ENCODE data around the gene NAE1.

NAE1 gene

DNA sequence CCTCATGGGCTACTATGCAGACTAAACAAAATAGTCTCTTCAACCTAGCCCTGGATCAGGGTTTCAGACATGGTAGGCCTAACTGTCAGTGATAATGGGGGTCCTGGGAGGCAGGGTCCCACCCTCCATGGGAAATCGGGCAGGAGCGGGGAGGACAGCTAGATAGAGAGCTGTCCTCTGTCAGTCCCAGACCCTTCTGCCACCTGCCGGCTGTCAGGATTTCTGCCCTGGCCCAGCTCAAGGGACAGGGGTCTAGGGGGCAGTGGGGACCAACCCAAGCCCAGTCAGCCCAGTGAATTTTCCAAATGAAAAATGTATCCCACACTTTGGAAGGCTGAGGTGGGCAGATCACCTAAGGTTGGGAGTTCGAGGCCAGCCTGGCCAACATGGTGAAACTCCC, 18.8 kb upstream of the NAE1 start:
- no peak overlapping the region for H3K4me3 ChIP-seq (ENCODE audit: low read depth, low read length)
- TF ChIP-seq, protein P1, sequence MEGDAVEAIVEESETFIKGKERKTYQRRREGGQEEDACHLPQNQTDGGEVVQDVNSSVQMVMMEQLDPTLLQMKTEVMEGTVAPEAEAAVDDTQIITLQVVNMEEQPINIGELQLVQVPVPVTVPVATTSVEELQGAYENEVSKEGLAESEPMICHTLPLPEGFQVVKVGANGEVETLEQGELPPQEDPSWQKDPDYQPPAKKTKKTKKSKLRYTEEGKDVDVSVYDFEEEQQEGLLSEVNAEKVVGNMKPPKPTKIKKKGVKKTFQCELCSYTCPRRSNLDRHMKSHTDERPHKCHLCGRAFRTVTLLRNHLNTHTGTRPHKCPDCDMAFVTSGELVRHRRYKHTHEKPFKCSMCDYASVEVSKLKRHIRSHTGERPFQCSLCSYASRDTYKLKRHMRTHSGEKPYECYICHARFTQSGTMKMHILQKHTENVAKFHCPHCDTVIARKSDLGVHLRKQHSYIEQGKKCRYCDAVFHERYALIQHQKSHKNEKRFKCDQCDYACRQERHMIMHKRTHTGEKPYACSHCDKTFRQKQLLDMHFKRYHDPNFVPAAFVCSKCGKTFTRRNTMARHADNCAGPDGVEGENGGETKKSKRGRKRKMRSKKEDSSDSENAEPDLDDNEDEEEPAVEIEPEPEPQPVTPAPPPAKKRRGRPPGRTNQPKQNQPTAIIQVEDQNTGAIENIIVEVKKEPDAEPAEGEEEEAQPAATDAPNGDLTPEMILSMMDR (IDR thresholded peaks at IDR 0.05; ENCODE audit: insufficient read depth, low read depth, low read length, missing control alignments), result no peak
- DNase-seq (ENCODE audit: low read depth), result no peak

DNA sequence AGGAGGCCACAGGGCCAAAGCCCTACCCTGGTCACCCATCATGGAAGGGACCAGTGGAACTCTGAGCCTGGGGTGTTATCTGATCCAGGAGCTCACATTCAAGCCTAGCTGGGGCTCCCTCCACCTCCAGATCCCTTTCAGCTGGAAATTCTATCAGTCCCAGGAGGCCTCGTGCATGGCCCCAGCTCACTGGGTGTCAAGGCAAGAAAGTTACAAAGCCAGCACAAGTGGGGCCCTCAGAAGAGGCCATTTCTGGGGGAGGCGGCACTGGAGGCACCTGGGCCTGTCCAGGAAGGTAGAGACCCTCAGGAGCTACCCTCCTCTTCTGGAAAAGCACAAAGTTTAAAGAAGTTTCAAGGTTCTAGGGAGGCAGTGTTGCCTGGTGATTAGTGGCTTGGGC, 18.2 kb upstream of the NAE1 start:
- TF ChIP-seq, protein P1 (IDR thresholded peaks at IDR 0.05; ENCODE audit: insufficient read depth, low read depth, low read length, missing control alignments), result no peak
- DNase-seq (ENCODE audit: low read depth), result no peak
- no peak overlapping the region for H3K4me3 ChIP-seq (ENCODE audit: low read depth, low read length)

DNA sequence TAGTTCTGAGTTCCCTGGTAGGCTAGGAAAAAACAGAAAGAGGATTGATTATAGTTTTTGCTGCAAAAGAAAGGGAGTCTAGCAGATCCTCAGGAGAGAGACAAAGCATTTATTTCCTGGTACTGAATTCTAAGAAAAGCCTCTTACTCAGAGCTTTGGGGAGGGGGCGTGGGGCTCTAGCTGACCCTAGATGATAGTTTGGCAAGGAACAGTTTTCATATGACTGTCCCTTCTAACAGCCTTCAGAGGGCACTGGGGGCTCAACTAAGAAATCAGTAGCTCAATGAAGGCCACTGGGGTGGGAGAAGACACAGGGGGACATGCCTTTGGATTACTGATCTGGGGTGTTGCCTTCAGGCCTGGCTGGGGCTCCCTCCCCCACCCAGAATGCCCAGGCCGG, 17.4 kb upstream of the NAE1 start:
- TF ChIP-seq, protein P1 (IDR thresholded peaks at IDR 0.05; ENCODE audit: insufficient read depth, low read depth, low read length, missing control alignments), result no peak

DNA sequence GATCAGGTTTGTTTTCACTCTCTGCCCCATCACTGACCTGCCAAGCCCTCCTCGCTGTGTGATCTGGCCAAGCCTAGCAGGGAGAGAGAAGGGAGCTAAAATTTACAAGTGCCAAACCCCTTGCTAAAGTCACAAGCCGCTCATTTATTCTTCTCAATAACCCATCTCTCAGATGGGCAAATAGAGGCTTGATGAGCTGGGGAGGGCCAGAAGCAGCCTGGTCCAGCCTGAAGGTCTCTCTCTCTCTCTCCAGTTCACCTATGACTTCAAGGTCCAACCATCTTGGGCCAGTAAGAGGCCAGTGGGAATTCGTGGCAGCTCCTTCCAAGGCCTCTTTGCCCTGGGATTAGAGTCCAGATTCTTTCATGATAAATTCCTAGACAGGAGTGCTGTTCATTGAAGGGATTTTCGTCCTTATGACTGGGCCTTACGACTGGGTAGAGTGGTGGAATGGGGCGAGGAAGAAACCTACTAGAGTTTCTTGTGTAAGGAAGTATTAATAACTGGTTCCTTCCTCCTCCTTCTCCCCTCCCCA, 16.8 kb upstream of the NAE1 start:
- no peak overlapping the region for H3K4me3 ChIP-seq (ENCODE audit: low read depth, low read length)
- TF ChIP-seq, protein P1 (IDR thresholded peaks at IDR 0.05; ENCODE audit: insufficient read depth, low read depth, low read length, missing control alignments), result no peak
- no peak for DNase-seq (ENCODE audit: low read depth)

More for the DNA sequence above, 17.4 kb upstream of the NAE1 start:
- H3K4me3 ChIP-seq (ENCODE audit: low read depth, low read length), result no peak overlapping the region
- DNase-seq (ENCODE audit: low read depth), result no peak

DNA sequence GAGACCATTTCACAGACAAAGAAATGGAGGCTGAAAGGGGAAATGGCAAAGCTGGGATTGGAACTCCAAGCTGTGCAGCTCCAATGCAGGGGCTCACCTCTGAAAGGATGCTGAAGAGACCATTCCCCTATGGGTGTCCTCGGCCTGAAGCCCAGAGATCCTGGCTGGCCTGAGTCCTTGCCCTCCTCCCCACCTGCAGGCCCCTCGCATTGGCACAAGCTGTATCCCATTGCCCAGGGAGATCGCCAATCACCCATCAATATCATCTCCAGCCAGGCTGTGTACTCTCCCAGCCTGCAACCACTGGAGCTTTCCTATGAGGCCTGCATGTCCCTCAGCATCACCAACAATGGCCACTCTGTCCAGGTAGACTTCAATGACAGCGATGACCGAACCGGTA, 16.1 kb upstream of the NAE1 start:
- no peak overlapping the region for H3K4me3 ChIP-seq (ENCODE audit: low read depth, low read length)
- no peak for DNase-seq (ENCODE audit: low read depth)
- TF ChIP-seq, protein P1 (IDR thresholded peaks at IDR 0.05; ENCODE audit: insufficient read depth, low read depth, low read length, missing control alignments), result no peak

DNA sequence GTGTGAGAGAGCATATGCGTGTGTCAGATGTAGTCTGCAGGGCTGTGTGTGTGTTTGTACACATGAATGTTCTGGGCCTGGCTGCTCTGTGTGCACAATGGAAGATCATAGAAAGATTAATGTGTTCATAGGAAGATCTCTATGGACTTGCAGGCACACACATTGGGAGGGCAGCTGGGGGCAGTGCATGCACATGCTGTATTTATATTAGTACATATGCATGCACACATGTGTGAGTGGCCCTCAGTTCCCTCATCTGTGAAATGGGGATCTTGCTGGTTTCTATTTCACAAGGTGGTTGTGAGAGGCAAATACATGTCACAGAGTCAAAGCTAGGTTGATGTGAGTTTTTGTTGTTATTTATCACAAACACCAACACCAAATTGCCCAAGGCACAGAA, 15.5 kb upstream of the NAE1 start:
- TF ChIP-seq, protein P1 (IDR thresholded peaks at IDR 0.05; ENCODE audit: insufficient read depth, low read depth, low read length, missing control alignments), result no peak
- peak; percentile 22 for DNase-seq (ENCODE audit: low read depth)
- no peak overlapping the region for H3K4me3 ChIP-seq (ENCODE audit: low read depth, low read length)

DNA sequence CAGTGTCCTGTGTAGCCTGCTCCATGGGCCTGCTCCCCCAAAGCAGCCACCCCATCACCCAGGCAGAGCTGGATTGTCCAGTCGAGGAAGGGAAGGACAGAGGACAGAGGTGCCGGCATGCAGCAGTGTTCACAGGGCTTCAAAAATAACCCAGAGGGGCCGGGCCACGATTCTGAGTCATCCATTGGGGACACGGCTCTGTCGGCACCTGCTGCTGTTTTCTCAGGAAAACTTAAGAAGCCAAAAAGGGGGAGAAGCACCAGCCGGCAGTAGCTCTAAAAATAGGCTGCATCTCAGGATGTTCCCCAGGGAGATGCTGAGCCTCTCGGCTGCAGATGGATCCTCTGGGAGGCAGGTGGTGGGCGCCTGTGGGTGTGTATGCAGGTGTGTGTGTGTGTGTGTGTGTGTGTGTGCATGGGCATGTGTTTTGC, 15.0 kb upstream of the NAE1 start:
- TF ChIP-seq, protein P1 (IDR thresholded peaks at IDR 0.05; ENCODE audit: insufficient read depth, low read depth, low read length, missing control alignments), result no peak
- H3K4me3 ChIP-seq (ENCODE audit: low read depth, low read length), result no peak overlapping the region
- DNase-seq (ENCODE audit: low read depth), result no peak

Data from GM12865 (cell line).